ENCODE results near the gene PRDM11.

DNA sequence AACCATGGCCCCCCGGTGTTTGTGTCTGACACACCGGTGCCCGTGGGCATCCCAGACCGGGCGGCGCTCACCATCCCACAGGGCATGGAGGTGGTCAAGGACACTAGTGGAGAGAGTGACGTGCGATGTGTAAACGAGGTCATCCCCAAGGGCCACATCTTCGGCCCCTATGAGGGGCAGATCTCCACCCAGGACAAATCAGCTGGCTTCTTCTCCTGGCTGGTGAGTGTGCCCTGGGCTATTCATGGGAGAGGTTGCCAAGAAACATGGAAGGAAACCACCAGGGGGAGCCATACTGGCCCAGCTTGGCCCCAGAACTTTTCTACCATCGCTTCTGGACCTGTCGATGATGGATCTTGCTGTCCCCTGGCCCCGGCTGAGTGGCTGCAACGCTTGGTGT lies 36.5 kb downstream of the PRDM11 start:
- TF ChIP-seq EZH2phosphoT487 (IDR thresholded peaks at IDR 0.05; ENCODE audit: borderline replicate concordance, low read depth, low read length): no peak
- peak; percentile 67 for TF ChIP-seq CTCF (conservative IDR thresholded peaks at IDR 0.05; ENCODE audit: low read length)

All from OCI-LY7 (cell line).